Left renal cortex interstitium (tissue), 4 donors: ENCODE measurements around the gene WDR46. TPM values are rescaled to one million over a fixed set of nuclear protein-coding genes. Genes with fewer than 3 reads are reported as not detected.
A peak's percentile ranks its signal among the peaks of the same experiment; 100 is the strongest.
"Not testable (repeated sequence)": the region's sequence is repeated elsewhere in the genome, so short reads cannot be mapped to it uniquely, and the experiment has no call there.

Source experiments
- DNase-seq, 4 donors: peaks; one replicate each; pipeline ENCODE4 v3.0.0-alpha.2; 2013; ENCODE audit warnings: low read depth in 4 of 4, low spot score in 2 of 4, missing footprints in 1 of 4
- polyA plus RNA-seq, 4 donors: library from polyadenylated mRNA; unstranded; fragments of 120-200 nt; gene quantifications; one replicate each; pipeline ENCODE4 v1.2.1, GENCODE V29; 2013; ENCODE audit not compliant: insufficient read length in 4 of 4

WDR46 gene
- polyA plus RNA-seq, 4 donors: 58.6 to 81.8 (median 73.0) TPM

GRCh38 chr6:33271468-33272274, 17.4 kb downstream of the WDR46 start, which contains the start of the genes RPS18 and VPS52:
Gene RPS18 (plus strand): TSS chr6:33272075. CDS start chr6:33272120, 45 bp downstream.
Gene VPS52 (minus strand): TSS chr6:33271876. CDS start chr6:33271675, 201 bp downstream.
- DNase-seq: peak; percentile 95 to 100 (median 98)

GRCh38 chr6:33271117-33271467, 17.9 kb downstream of the WDR46 start:
- peak in 1 of 4 donors; percentile 46 for DNase-seq

GRCh38 chr6:33264015-33264414, 25.0 kb downstream of the WDR46 start:
- no peak for DNase-seq

- DNase-seq: not testable (repeated sequence)
Measured at GRCh38 chr6:33262490-33262889, 26.5 kb downstream of the WDR46 start.

- DNase-seq: no peak
Measured at GRCh38 chr6:33259032-33259431, 30.0 kb downstream of the WDR46 start.

GRCh38 chr6:33254591-33254990, 34.4 kb downstream of the WDR46 start:
- no peak for DNase-seq

- DNase-seq: no peak
Measured at GRCh38 chr6:33252759-33253158, 36.3 kb downstream of the WDR46 start.

- no peak for DNase-seq
Measured at GRCh38 chr6:33251395-33252012, 37.5 kb downstream of the WDR46 start.

GRCh38 chr6:33250731-33251130, 38.3 kb downstream of the WDR46 start:
- DNase-seq: no peak

- DNase-seq: no peak
Measured at GRCh38 chr6:33249732-33250630, 39.1 kb downstream of the WDR46 start.

GRCh38 chr6:33248932-33249731, 39.9 kb downstream of the WDR46 start:
- peak; percentile 89 to 96 (median 94) for DNase-seq

GRCh38 chr6:33248643-33248931, 40.5 kb downstream of the WDR46 start:
- peak in 1 of 4 donors; percentile 36 for DNase-seq

- DNase-seq: peak; percentile 79 to 90 (median 84)
Measured at GRCh38 chr6:33247977-33248642, 40.9 kb downstream of the WDR46 start.

GRCh38 chr6:33243476-33243875, 45.6 kb downstream of the WDR46 start:
- DNase-seq: no peak

- no peak for DNase-seq
Measured at GRCh38 chr6:33241968-33242367, 47.1 kb downstream of the WDR46 start.

GRCh38 chr6:33237741-33238140, 51.3 kb downstream of the WDR46 start:
- DNase-seq: no peak

GRCh38 chr6:33236852-33237251, 52.2 kb downstream of the WDR46 start:
- DNase-seq: no peak

GRCh38 chr6:33236328-33236727, 52.7 kb downstream of the WDR46 start:
- DNase-seq: no peak

- peak in 1 of 4 donors; percentile 37 for DNase-seq
Measured at GRCh38 chr6:33235221-33235634, 53.8 kb downstream of the WDR46 start.
